ENCODE measurements around the gene CDC6.

GRCh38 chr17:40352779-40353394 is 65.2 kb downstream of the CDC6 start:
- TF ChIP-seq CTCF (IDR thresholded peaks at IDR 0.05) (no peak), EZH2 (IDR thresholded peaks at IDR 0.05; ENCODE audit: borderline replicate concordance, insufficient read depth, low read depth, low read length, poor library complexity, severe bottlenecking) (no peak)

Measured in B cell (primary cell).